Osteocyte (in vitro differentiated cells): ENCODE data around the gene NKAIN2. TPM values are rescaled to one million over a fixed set of nuclear protein-coding genes. Genes with fewer than 3 reads are reported as not detected.

Source experiments
- DNase-seq: peaks from one replicate; pipeline ENCODE4 v3.0.0; 2021; ENCODE audit warnings: mixed read lengths; ENCODE audit not compliant: unreplicated experiment; ENCODE audit errors: extremely low spot score
- H3K27ac Mint-ChIP-seq: one replicate; pipeline ENCODE4 v1.8.0; 2021; ENCODE audit warnings: mild to moderate bottlenecking, mixed read lengths; ENCODE audit not compliant: unreplicated experiment
- H3K27me3 Mint-ChIP-seq: one replicate; pipeline ENCODE4 v1.8.0; 2021; ENCODE audit warnings: mixed read lengths; ENCODE audit not compliant: unreplicated experiment
- H3K36me3 Mint-ChIP-seq: one replicate; pipeline ENCODE4 v1.8.0; 2021; ENCODE audit warnings: mixed read lengths; ENCODE audit not compliant: unreplicated experiment
- H3K4me1 Mint-ChIP-seq: one replicate; pipeline ENCODE4 v1.8.0; 2021; ENCODE audit warnings: mixed read lengths; ENCODE audit not compliant: unreplicated experiment
- H3K4me3 Mint-ChIP-seq: one replicate; pipeline ENCODE4 v1.8.0; 2021; ENCODE audit warnings: mild to moderate bottlenecking, moderate library complexity, mixed read lengths; ENCODE audit not compliant: unreplicated experiment
- H3K9me3 Mint-ChIP-seq: one replicate; pipeline ENCODE4 v1.8.0; 2021; ENCODE audit warnings: mixed read lengths; ENCODE audit not compliant: unreplicated experiment
- long read RNA-seq: library from polyadenylated mRNA; unstranded; transcript quantifications from one replicate; pipeline ENCODE4 v2.0.0, GENCODE V29; 2021
- total RNA-seq: library from RNA; stranded (reverse); gene quantifications from 2 replicates; pipeline ENCODE4 v1.2.1, GENCODE V29; 2021
- TF ChIP-seq, protein P1 (sequence below): fragments of 200-600 bp; sonication (generic); IDR thresholded peaks from 2 replicates; pipeline ENCODE4 v1.5.0; 2021; ENCODE audit warnings: antibody characterized with exemption, mild to moderate bottlenecking, moderate library complexity

Gene NKAIN2
- 17.8 and 28.0 TPM in 2 replicates for total RNA-seq
- long read RNA-seq, partial matches to known transcripts: 9 of 16 reads
- long read RNA-seq, other reads (novel, unspliced or antisense): 7 of 16 reads

DNA sequence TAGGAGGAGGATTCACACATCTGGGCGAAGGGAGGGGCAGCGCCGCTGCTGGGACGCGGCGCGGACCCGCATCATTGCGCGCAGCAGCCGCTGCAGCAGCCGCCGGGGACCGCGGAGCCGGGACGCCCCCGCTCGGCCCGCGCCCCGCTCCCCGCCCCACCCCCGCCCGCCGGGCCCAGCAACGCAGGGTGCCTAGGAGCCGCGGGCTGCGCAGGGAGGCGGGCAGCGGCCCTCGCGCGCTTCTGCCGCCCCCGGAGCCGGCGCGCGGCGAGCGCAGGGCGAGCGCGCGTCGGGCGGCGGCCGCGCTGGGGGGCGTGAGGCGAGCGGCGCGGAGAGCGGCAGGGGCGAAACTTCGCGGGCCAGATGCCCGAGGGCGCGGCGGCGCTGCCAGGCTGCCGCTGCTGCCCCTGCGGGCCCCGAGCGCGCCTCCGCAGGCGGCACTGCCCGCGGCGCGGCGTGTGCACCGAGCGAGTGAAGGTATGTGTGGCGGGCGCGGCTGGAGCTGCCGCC, at the start of gene NKAIN2:
NKAIN2 (plus strand) TSS at position 362 of the 510 bp plus-strand sequence.
- H3K4me3 Mint-ChIP-seq: peak within 1 kb of the TSS; percentile 96
- H3K36me3 Mint-ChIP-seq: no peaks in the 10 kb centered on the region
- no peaks in the 10 kb centered on the region for H3K9me3 Mint-ChIP-seq
- H3K27ac Mint-ChIP-seq: peak within 1 kb of the TSS; percentile 90
- H3K27me3 Mint-ChIP-seq: no peaks in the 10 kb centered on the region
- no peak for DNase-seq
- TF ChIP-seq, protein P1, sequence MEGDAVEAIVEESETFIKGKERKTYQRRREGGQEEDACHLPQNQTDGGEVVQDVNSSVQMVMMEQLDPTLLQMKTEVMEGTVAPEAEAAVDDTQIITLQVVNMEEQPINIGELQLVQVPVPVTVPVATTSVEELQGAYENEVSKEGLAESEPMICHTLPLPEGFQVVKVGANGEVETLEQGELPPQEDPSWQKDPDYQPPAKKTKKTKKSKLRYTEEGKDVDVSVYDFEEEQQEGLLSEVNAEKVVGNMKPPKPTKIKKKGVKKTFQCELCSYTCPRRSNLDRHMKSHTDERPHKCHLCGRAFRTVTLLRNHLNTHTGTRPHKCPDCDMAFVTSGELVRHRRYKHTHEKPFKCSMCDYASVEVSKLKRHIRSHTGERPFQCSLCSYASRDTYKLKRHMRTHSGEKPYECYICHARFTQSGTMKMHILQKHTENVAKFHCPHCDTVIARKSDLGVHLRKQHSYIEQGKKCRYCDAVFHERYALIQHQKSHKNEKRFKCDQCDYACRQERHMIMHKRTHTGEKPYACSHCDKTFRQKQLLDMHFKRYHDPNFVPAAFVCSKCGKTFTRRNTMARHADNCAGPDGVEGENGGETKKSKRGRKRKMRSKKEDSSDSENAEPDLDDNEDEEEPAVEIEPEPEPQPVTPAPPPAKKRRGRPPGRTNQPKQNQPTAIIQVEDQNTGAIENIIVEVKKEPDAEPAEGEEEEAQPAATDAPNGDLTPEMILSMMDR: no peak
- H3K4me1 Mint-ChIP-seq: peaks cover 36% of the 10 kb centered on the region

DNA sequence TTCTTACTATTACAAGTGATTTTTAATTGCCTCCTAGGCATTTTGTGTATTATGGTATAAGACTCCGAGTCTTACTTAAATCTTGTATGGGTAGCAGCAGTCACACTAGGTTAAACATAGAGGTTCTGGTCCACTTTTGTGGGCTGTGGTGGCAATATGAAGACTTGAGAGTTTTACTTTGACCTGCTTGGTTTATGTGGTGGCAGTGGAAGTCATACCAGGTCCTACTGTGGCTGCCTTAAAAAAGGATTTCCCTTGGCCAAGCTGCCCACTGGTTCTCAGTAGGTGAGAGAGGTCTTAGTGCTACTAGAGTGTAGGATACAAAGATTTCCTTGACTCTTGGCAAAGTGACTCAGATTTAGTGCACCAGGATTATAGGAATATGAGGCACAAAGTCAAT, 44.2 kb upstream of the NKAIN2 start:
- peaks cover 2% of the 10 kb centered on the region for H3K36me3 Mint-ChIP-seq
- no peak overlapping the region for H3K27ac Mint-ChIP-seq
- no peak for DNase-seq
- no peak overlapping the region for H3K4me3 Mint-ChIP-seq
- TF ChIP-seq, protein P1: no peak
- no peaks in the 10 kb centered on the region for H3K4me1 Mint-ChIP-seq
- H3K9me3 Mint-ChIP-seq: no peaks in the 10 kb centered on the region
- H3K27me3 Mint-ChIP-seq: no peaks in the 10 kb centered on the region

DNA sequence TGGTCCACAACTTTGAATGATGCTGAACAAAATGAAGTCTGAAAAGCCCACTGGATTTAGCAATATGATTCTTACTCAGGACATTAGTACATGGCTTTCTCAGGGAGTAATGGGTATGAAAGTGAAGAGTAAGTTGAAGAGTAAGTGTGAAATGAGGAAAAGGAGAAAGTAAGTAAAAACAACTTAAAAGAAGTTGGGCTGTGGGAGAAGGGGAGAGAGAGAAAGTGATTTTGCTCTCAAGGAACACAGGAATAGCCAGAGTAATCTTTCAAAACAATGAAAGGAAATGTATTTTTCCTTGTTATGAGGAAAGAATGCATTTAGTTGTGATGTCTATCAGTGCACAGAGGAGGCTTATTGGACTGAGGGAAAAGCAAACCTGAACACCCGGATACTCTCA, 39.8 kb upstream of the NKAIN2 start:
- H3K4me1 Mint-ChIP-seq: no peaks in the 10 kb centered on the region
- TF ChIP-seq, protein P1: no peak
- no peak for DNase-seq
- H3K36me3 Mint-ChIP-seq: no peaks in the 10 kb centered on the region
- H3K4me3 Mint-ChIP-seq: no peak overlapping the region
- no peaks in the 10 kb centered on the region for H3K9me3 Mint-ChIP-seq
- H3K27ac Mint-ChIP-seq: no peak overlapping the region
- H3K27me3 Mint-ChIP-seq: no peaks in the 10 kb centered on the region

DNA sequence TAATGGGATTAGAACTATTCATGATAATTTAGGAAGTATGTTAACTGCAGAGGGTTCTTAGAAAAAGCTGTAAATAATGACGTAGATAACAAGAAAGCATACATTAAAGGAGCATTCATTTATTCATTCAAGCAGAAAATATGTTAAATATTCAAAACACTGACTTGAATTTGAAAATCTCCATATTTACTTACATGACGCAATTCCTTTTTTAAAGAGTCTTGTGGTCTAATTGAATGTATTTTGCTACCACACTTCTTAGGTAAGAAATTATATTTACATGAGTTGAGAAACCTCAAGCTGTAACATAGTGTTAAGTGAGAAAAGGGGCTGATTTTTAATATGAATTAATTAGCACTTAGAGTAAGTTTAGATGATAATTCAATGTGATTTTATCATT, 38.9 kb upstream of the NKAIN2 start:
- no peaks in the 10 kb centered on the region for H3K27me3 Mint-ChIP-seq
- no peak for DNase-seq
- H3K36me3 Mint-ChIP-seq: no peaks in the 10 kb centered on the region
- H3K4me1 Mint-ChIP-seq: no peaks in the 10 kb centered on the region
- H3K9me3 Mint-ChIP-seq: no peaks in the 10 kb centered on the region
- H3K27ac Mint-ChIP-seq: no peak overlapping the region
- H3K4me3 Mint-ChIP-seq: no peak overlapping the region
- TF ChIP-seq, protein P1: no peak

DNA sequence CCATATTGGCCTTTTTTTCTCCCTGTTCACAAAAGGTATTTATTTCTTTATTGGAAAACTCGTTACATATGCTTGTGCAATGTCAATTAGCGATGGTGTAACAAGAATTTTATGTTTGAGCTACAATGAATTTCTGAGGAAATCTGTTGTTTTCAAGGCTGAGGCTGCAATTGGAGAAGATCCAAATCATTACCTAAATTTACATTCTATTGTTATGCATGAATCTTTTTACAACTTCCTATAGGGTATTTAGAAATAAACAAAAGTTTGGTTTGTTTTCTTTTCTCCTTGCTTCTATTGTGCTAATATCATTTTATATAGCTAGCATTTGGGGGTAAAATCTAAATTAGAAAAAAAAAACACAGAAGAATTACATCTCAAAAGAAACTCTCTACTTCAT, 34.7 kb upstream of the NKAIN2 start:
- Mint-ChIP-seq H3K9me3 (no peaks in the 10 kb centered on the region), H3K4me1 (peaks cover 3% of the 10 kb centered on the region), H3K27me3 (no peaks in the 10 kb centered on the region), H3K4me3 (no peak overlapping the region), H3K36me3 (no peaks in the 10 kb centered on the region), H3K27ac (no peak overlapping the region)
- DNase-seq: no peak
- TF ChIP-seq, protein P1: no peak
